Stimulated activated CD8-positive, alpha-beta memory T cell treated with anti-CD3 and anti-CD28 coated beads, Interleukin-12 subunit alpha, Interleukin-12 subunit beta, amount 100 ng/mL, for 4 hours (primary cell): Measurements from ENCODE around the gene ADPRHL1.

Experiments
- DNase-seq: peaks from one replicate; pipeline ENCODE4 v3.0.0-alpha.2; 2020; ENCODE audit warnings: low read depth

Gene ADPRHL1

DNA sequence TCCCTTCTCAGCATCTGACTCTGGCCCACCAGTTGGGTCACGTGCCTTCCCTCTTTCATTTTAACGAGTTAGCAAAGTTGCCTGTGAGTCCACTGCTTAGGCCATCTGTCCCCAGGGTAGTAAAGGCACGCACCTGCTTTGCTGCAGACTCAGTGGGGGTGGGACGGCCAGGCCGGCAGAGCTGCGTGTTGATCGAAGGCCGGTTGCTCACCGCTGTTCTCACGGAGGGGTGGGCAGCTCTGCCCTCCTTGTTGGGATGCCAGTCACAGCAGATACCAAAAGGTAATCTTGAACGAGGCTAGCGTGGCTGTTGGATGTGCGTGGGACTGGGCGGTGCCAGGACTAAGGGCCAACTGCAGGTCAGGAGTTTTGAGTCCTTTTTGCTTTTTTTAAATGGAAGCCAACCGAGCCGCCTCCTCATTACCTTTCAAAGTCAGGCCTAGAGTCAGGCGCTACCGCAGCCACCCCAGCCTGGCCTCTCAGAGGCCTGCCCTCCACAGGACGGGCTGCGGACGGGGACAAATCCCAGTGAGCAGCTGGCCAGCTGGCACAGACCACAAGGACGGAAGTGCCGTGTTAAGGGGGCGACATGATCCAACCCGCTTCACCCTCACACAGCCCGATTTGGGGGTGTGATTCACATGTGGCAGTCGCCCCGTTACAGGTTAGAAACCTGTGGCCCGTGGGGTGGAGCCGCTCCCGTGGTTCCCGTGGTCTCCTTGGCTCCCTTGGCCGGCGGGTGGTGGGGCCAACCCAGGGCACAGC lies 20.6 kb downstream of the ADPRHL1 start:
- no peak for DNase-seq

DNA sequence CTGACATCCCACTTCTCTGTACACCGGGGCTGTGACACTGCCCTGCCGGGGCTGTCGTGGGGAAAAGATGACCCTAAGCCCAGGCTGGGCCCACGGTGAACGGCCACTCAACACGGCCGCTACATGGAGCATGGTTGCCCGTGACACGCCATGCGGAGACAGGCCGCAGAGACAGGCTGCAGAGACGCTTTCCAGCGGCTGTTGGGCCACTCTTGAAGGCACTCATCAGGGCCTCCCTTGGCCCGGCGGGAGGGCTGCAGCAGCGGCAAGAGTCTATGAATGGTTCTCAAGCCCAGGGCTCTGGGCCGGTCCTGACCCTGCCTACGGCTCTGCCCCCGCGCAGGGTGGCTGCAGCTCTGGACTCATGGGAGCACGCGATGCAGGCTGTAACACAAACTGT lies 22.1 kb downstream of the ADPRHL1 start:
- no peak for DNase-seq

DNA sequence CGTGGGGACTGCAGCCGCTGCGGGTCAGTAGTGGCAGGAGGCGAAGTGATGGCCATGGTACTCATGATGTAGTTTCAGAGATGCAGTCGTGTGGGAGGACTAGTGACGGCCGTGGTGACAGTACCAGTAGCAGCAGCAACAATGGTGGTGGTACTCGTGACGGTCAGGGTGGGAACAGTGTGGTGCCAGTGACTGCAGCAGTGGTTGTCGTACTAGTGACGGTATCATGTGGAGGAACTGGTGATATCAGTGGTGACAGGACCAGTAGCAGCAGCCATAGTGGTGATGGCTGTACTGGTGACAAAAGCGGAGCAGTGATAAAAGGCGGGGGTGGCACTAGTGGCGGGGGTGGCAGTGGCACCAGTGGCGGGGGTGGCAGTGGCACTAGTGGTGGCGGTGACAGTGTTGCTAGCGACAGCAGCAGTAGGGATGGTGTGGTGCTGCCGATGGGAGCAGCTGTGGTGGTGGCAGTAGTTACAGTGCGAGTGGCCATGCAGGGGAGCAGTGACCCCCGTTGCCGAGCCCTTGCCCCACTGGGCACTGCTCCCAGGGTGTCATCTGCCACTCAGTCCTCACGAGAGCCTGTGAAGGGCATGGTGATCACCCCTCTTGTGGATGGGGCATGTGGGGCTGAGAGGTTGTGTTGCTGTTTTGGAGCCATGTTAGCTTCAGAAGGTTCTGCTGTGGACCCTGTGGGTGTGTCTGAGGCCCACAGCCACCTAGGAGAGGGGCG lies 22.7 kb downstream of the ADPRHL1 start:
- DNase-seq = no peak

DNA sequence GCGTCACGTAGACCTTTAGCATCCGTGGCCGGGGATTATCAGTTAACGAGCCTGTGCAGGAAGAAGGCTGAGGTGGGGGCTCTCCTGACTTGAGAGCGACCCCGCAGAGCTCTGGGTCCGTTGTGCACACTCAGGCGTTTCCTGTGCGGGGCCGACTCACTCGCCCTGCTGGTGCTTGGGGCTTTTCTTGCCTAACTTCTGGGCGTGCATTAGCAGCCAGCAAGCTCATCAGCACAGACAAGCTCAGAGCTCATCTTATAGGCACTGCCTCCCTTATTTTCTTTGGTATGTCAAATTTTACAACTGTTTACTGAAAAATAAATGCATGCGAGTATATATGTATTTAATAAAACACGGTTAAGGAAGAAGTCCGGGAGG lies 23.7 kb downstream of the ADPRHL1 start:
- no peak for DNase-seq

DNA sequence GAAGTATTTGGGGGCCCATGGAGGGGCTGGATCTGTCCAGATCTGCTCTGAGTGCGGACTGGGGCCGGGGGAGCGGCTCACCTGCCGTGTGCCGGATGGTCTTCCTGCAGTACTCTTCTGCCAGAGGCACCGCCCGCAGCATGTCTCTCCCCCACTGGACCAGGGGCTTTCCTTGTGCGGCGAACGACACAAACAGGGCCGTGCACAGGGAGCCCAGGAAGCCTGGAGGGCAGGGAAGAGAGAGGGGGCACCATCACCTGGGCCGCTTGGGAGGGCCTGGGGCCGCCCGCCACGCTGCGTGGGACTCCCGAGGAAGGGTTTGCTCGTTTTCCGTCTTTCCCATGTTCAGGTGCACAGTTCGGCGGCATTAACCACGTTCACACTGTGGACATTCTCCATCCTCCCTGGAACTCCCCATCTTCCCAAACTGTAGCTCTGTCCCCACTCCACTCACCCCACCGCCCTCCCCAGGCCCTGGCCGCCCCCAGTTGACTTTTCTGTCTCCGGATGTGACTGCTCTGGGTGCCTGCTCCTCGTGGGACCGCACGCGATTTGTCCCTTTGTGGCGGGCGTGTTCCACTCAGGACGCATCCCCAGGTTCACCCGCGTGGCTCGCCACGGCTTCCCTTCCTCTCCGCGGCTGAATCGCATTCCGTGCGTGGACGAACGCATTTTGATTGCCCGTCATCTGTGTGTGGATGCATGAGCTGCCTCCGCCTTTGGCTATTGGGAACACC lies 24.2 kb downstream of the ADPRHL1 start:
- DNase-seq = no peak

DNA sequence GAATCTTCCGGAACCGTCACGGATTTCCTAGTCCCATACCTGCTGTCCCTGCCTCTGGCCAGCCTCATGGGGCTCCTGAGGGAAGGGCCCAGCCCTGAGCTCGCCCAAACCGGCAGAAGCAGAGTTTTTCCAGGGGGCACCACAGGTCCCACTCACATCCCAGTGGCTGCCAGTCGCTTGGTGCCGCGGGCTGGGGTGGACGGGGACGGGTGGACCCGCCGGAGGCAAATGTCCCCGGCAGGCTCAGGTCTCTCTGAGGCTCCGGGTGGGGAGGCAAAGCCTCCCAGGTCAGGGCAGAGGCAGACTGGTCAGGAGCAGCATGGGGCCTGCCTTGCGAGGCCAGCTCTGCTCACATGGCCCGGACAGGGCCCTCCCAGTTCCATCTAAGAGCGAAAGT lies 24.8 kb downstream of the ADPRHL1 start:
- no peak for DNase-seq

DNA sequence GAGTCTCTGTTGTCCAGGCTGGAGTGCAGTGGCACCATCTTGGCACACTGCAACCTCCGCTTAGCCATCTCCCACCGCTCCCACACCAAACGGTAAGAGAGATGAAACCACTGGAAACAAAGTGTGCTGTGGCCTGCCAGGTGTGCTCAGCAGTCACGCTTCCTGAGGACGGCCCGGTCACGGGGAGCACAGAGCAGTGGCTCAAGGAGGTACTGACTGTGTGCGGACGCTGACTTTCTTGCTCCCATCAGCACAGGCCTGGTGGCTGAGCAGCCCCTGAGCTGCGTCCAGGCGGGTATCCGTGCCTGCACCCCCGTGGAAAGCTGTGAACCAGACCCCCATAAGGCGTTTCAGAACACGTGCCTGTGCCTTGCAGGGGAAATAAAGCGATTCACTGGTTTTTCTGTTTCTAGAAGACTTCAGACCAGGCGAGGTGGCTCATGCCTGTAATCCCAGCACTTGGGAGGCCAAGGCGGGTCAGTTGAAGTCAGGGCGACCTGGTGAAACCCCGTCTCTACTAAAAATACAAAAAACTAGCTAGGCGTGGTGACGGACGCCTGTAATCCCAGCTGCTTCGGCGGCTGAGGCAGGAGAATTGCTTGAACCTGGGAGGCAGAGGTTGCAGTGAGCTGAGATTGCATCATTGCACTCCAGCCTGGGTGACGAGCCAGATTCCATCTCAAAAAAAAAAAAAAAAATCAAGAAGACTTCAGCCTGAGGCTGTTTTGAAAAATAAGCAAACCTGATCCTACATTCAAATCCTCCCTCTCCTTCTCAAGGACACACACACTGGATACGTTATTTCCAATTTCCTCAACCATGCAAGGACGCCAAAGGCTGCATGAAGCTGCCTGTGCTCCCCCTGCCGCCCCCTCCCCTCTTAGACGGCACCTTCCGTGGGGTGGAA lies 25.5 kb downstream of the ADPRHL1 start:
- DNase-seq = no peak

DNA sequence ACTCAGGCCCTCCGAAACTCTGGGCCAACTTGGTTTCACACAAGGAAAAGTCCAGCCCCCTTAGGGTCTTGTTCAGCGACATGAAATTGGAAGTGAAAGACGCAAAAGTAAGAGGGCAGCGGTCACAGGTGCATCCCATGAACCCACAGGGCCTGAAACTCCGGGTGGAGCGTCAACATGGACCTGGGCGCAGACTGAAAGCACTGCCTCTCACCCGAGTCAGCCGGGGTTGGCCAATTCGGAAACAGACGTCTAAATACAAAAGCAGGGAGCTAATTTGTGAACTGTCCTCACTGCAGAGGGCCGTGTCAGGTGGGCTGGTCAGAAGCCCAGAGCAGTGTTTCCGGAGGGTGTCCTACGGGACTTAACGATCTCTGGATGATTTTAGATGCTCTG lies 26.7 kb downstream of the ADPRHL1 start:
- DNase-seq = no peak

DNA sequence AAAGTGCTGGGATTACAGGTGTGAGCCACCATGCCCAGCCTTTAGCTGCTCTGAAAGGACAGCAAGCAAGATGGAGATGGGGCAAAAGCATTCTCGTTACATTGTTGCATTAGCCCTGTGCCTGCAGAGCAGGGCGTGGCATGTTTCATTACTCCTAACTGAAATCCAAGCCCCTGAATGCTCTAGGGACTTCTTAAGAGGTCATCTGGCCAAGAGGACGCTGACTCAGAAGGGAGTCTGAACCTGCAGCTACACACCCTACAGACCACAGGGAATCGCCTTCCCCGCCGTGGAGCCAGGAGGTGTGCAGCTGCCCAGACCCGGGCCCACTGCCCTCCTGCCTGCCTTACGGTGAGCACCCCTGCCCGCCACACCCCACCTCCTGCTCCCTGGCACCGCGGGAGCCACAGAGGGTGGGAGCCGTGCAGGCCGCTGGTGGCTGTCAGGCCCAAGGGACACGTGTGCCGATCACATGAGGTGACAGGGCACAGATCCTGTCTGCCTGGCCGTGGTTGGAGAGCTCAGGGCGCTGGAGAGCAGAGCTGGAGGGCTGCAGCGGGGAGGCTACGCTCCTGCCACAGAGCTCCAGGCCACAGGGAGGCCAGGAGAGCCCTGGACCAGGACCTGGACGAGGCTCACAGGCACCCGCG lies 27.2 kb downstream of the ADPRHL1 start:
- DNase-seq = no peak

DNA sequence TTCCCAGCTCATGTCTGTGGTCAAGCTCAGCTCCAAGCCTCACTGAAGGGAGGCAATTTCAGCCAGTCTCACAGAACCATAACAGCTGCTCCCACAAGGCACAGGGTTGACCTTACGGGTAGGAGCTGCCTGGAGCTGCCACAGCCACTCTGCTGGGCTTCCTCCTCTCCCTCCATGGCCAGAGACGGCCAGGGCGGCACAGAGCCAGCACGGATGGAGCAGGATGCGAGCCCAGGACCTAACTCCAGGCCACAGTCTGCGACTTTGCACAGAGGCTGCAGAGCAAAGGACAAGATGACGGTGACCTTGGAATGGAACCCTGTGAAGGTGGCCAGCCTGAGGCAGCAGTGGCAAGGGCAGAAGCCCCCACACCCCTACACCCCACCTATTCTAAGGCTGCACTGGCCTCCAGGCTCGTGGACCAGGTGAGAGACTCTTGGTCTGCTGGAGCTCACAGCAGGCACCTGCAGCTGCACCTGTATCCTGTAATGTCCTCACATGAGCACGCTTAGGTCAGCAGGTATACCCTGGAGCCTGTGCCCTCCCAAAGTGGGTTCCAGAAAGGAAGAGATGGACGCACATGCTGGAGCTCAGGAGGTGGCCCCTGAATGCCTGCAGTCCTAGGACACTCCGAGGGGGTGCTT lies 29.6 kb downstream of the ADPRHL1 start:
- no peak for DNase-seq

DNA sequence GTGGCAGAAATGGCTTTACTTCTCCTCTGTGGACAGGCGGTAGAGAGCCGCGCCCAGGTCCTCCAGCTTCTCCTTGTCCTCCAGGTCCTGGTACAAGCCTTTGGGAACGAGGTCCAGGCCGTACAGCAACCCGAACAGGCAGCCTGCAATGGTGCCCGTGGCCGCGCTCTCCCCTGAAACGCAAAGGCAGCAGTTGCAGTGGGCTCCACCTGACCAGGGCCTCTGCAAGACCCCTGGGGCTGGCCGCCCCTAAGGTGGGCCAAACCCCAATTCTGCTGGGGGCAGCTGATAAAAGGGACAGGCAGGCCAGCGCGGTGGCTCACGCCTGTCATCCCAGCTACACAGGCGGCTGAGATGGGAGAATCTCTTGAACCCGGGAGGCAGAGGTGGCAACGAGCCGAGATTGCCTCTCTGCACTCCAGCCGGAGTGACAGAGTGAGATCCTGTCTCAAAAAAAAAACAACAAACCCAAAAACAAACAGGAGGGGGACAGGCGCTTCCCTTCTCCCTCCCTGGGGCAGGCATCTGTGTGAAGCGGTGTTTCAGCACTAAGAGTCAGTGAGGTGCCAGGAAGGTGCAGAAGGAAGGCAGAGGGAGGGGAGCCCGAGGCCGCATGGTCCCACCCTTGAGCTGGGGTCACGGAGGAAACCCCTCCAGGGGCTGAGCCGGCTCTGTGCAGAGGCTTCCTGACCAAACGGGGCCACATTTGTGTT lies 30.3 kb downstream of the ADPRHL1 start:
- no peak for DNase-seq

DNA sequence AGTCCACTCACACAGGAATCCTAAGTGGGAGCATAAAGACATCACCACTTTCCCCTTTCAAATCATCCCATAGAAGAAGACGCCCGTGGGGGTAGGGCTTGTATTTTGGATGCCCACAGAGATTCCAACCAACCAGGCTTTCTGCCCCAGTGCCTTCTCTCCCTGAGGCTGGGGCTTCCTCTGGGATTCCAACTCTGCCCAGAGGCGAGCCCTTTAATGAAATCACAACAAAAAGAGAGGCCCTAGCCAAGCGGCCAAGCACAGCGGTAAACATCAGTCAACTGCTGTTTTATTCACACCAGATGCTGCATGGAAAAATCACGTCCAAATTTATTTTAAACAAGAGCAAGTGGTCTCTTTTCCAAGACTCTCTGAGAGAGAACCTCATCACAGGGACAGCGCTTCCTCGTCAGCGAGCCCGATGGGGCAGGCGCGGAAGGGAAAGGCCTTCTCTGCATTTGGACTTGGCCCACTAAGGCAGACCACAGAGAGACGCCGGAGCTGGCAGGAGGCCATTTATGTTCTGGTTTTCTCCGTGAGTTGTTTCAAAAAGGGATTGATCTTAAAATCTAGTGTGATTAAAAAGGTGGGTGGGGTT lies 31.5 kb downstream of the ADPRHL1 start:
- DNase-seq = no peak

DNA sequence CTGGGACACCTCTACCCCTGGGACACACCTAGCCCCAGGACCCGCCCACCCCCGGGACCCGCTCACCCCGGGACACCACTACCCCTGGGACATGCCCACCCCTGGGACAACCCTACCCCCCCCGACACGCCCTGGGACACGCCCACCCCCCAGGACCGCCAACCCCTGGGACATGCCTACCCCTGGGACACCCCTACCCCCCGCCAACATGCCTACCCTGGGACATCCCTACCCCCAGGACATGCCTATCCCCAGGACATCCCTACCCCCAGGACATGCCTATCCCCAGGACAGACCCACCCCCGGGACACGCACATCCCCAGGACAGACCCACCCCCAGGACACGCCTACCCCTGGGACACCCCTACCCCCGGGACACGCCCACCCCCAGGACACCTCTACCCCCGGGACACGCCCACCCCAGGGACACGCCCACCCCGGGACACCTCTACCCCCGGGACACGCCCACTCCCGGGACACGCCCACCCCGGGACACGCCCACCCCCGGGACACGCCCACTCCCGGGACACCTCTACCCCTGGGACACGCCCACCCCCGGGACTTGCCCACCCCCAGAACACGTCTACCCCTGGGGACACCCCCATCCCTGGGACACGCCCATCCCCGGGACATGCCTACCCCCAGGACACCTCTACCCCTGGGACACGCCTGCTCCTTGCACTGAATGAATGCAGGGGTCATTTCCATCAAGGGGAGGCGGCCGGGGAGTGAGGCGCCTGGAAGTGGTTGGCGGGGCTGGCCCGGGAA lies 32.3 kb downstream of the ADPRHL1 start:
- DNase-seq = no peak

DNA sequence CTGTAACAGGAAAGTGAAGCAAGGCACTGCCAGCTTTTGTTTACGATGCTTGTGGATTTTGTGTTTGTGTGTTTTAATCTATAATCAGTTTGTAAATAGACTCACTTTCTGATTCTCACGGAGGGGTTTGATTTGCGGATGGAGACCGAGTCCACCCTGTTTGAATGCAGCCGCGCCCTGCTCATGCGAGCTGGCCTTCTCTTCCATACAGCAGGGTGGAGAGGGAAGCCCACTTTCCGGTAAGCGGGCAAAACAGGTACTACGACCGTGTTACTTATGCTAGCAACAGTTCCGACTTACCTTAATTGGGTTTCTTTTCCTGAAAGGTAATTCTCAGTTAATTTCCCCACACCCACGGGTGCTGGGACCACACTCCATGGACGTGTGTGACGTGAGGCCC lies 33.1 kb downstream of the ADPRHL1 start:
- DNase-seq = no peak

DNA sequence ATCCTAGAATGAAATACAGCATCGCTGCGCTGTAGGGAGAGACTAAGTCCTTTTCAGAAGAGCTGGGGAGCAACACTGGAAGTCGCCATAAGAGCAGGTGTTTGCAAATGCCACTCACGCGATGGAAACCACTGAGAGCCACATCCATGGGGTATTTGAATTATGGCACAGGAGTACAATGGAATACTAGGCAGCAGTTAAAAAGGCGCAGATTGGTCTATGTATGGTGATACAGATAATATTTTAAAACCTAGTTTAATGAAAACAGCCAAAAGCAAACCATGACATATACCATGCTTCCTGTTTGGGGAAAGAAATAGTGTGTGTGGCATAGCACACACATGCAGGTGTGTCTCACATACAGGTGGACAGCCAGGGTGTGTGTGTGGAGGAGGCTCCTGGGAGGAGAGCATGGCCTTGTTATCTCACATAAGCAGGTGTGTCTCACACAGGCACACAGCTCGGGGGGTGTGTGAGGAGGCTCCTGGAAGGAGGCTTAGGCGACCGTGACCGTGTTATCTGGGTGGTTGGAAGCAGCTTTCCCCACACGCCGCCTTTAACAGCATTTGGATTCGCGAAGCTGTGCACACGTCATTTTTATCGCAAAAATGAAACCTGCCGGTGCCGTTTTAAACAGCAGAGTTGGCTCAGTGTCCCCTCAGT lies 33.6 kb downstream of the ADPRHL1 start:
- DNase-seq = no peak

DNA sequence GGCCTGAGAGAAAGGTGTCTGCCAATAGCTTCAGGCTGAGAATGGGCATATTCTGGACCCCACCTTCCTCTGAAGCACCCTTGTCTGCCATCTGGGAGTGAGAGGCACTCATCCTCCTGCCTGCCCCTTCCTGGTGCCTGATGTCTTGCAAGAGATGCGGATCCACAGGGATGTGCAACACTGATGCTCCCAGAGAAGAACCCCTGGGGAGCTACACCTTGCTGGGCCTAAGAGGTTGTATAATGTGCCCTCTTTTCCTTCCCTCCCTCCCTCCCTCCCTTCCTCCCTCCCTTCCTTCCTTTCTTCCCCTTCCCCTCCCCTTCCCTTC lies 34.6 kb downstream of the ADPRHL1 start:
- DNase-seq = no peak

DNA sequence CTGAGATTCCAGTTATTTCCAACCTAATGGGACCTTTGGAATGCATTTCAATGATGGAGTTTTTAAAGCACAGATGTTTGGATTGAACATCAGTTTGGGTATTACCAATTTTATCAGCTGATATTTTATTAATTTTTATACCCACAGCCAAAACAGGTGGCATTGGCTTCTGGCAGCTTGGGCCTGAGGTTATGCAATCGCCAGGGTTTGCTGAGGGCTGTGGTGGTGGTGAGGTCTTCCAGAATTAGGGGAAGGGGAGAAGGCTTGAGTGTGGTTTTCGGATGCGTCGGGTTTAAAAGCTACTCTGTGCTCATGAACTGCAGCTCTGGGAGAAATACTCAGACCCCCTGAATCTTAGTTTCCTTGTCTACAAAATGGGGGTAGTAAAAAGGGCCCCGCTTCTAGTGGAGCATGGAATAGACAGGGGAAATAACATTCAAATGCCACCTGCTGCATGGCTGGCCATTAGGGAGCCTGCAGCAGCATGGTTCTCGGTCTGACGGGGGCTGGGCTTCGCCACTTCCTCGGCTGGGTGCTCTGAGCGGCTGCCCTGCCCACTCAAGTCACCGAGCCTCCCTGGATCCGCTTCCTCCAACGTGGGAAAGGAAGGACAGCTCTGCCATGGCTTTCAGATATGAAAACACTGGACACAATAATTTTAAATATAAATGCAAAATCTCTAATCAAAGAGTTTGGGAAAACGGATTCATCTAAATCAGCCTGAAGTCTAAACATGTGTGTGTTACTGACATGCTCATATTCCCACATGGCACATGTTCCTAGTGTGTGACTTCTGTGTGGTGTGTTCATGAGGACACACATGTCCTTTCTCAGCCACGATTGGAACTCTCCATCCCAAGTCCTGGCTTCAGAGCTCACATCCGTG lies 35.2 kb downstream of the ADPRHL1 start:
- DNase-seq = no peak
